SK-N-SH (cell line): ENCODE measurements around the gene CD19.

Experiments used
- ELF1 ChIP-seq: IDR thresholded peaks from 2 replicates; pipeline ENCODE4 v1.4.0; 2012
- GABPA ChIP-seq: IDR thresholded peaks from 2 replicates; pipeline ENCODE4 v1.4.0; 2012; ENCODE audit warnings: low read depth, mild to moderate bottlenecking
- MEF2A ChIP-seq: IDR thresholded peaks from 2 replicates; pipeline ENCODE4 v1.4.0; 2012; ENCODE audit warnings: low read depth, borderline replicate concordance
- NFIC ChIP-seq: IDR thresholded peaks from 2 replicates; pipeline ENCODE4 v1.4.0; 2012; ENCODE audit warnings: borderline replicate concordance
- POLR2AphosphoS5 ChIP-seq: IDR thresholded peaks from 2 replicates; pipeline ENCODE4 v1.6.1; 2012; ENCODE audit warnings: low read depth, low read length
- REST ChIP-seq: IDR thresholded peaks from 2 replicates; pipeline ENCODE4 v1.6.1; 2012; ENCODE audit warnings: mild to moderate bottlenecking, low read depth, low read length, moderate library complexity
- TAF1 ChIP-seq: IDR thresholded peaks from 2 replicates; pipeline ENCODE4 v1.6.1; 2012; ENCODE audit warnings: low read depth, mild to moderate bottlenecking, low read length, moderate library complexity, borderline replicate concordance
- USF2 ChIP-seq: fragments of 150-350 bp; IDR thresholded peaks from 2 replicates; pipeline ENCODE4 v1.6.1; 2017; ENCODE audit warnings: antibody characterized with exemption, low read length, low read depth, borderline replicate concordance
- TF ChIP-seq, protein P1 (sequence below): fragments of 200-600 bp; sonication (generic); IDR thresholded peaks from 2 replicates; pipeline ENCODE4 v1.6.1; 2017; ENCODE audit warnings: antibody characterized with exemption, mild to moderate bottlenecking, moderate library complexity
- TF ChIP-seq, protein P2 (sequence below): IDR thresholded peaks from 2 replicates; pipeline ENCODE4; 2012
- TF ChIP-seq, protein P3 (sequence below): IDR thresholded peaks from 2 replicates; pipeline ENCODE4 v1.4.0; 2012; ENCODE audit warnings: low read depth, borderline replicate concordance

- TF ChIP-seq, protein P1, sequence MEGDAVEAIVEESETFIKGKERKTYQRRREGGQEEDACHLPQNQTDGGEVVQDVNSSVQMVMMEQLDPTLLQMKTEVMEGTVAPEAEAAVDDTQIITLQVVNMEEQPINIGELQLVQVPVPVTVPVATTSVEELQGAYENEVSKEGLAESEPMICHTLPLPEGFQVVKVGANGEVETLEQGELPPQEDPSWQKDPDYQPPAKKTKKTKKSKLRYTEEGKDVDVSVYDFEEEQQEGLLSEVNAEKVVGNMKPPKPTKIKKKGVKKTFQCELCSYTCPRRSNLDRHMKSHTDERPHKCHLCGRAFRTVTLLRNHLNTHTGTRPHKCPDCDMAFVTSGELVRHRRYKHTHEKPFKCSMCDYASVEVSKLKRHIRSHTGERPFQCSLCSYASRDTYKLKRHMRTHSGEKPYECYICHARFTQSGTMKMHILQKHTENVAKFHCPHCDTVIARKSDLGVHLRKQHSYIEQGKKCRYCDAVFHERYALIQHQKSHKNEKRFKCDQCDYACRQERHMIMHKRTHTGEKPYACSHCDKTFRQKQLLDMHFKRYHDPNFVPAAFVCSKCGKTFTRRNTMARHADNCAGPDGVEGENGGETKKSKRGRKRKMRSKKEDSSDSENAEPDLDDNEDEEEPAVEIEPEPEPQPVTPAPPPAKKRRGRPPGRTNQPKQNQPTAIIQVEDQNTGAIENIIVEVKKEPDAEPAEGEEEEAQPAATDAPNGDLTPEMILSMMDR, result no peak
- TF ChIP-seq ELF1, result no peak
- TF ChIP-seq USF2, result no peak
- TF ChIP-seq, protein P2, sequence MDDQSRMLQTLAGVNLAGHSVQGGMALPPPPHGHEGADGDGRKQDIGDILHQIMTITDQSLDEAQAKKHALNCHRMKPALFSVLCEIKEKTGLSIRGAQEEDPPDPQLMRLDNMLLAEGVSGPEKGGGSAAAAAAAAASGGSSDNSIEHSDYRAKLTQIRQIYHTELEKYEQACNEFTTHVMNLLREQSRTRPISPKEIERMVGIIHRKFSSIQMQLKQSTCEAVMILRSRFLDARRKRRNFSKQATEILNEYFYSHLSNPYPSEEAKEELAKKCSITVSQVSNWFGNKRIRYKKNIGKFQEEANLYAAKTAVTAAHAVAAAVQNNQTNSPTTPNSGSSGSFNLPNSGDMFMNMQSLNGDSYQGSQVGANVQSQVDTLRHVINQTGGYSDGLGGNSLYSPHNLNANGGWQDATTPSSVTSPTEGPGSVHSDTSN, result no peak
- TF ChIP-seq, protein P3, sequence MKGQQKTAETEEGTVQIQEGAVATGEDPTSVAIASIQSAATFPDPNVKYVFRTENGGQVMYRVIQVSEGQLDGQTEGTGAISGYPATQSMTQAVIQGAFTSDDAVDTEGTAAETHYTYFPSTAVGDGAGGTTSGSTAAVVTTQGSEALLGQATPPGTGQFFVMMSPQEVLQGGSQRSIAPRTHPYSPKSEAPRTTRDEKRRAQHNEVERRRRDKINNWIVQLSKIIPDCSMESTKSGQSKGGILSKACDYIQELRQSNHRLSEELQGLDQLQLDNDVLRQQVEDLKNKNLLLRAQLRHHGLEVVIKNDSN, result no peak
- no peak for TF ChIP-seq POLR2AphosphoS5
- no peak for TF ChIP-seq NFIC
- TF ChIP-seq MEF2A, result no peak
- TF ChIP-seq REST, result no peak
- no peak for TF ChIP-seq TAF1
- no peak for TF ChIP-seq GABPA
These were observed 8.6 kb upstream of the CD19 start for GRCh38 chr16:28923231-28923587.
